SK-N-SH treated with all-trans-retinoic acid at 6 μM for 48 hours (cell line): ENCODE results near the gene KBTBD13.

Experiments used
- BACH2 ChIP-seq: fragments of 250-450 bp; sonication (Bioruptor Pico); IDR thresholded peaks from 2 replicates; pipeline ENCODE4 v1.9.0; 2021; ENCODE audit warnings: mild to moderate bottlenecking, borderline replicate concordance
- CREB5 ChIP-seq: fragments of 250-450 bp; sonication (Bioruptor Pico); IDR thresholded peaks from 2 replicates; pipeline ENCODE4 v1.5.1; 2020; ENCODE audit warnings: low read depth, mild to moderate bottlenecking, moderate library complexity
- ESRRG ChIP-seq: fragments of 250-450 bp; sonication (Bioruptor Pico); IDR thresholded peaks from 2 replicates; pipeline ENCODE4 v1.6.1; 2021; ENCODE audit warnings: mild to moderate bottlenecking
- GLIS3 ChIP-seq: fragments of 250-450 bp; sonication (Bioruptor Pico); IDR thresholded peaks from 2 replicates; pipeline ENCODE4 v1.5.0; 2020; ENCODE audit warnings: mild to moderate bottlenecking, moderate library complexity
- POU6F1 ChIP-seq: fragments of 250-450 bp; sonication (Bioruptor Pico); IDR thresholded peaks from 2 replicates; pipeline ENCODE4 v1.8.0; 2021; ENCODE audit warnings: low read depth, mild to moderate bottlenecking, moderate library complexity, borderline replicate concordance
- TSHZ2 ChIP-seq: fragments of 250-450 bp; sonication (Bioruptor Pico); IDR thresholded peaks from 2 replicates; pipeline ENCODE4 v1.5.0; 2020; ENCODE audit warnings: mild to moderate bottlenecking, moderate library complexity
- ZFP30 ChIP-seq: fragments of 450-650 bp; formaldehyde crosslinking; IDR thresholded peaks from 2 replicates; pipeline ENCODE4 v1.5.0; 2022; ENCODE audit warnings: mild to moderate bottlenecking, moderate library complexity

GRCh38 chr15:65026756-65027155, 49.8 kb upstream of the KBTBD13 start:
- TF ChIP-seq GLIS3 (CRISPR knock-in tag) (no peak), TSHZ2 (CRISPR knock-in tag) (no peak), ZFP30 (CRISPR knock-in tag) (no peak), CREB5 (CRISPR knock-in tag) (no peak), BACH2 (CRISPR knock-in tag) (no peak), ESRRG (no peak), POU6F1 (CRISPR knock-in tag) (no peak)
